Measurements from ENCODE around the gene KANSL3. TPM values are rescaled to one million over a fixed set of nuclear protein-coding genes. Genes with fewer than 3 reads are reported as not detected.

The KANSL3 gene
- total and polyA plus RNA-seq, 2 experiments from 2014 or later = 8.9 to 31.4 TPM

DNA sequence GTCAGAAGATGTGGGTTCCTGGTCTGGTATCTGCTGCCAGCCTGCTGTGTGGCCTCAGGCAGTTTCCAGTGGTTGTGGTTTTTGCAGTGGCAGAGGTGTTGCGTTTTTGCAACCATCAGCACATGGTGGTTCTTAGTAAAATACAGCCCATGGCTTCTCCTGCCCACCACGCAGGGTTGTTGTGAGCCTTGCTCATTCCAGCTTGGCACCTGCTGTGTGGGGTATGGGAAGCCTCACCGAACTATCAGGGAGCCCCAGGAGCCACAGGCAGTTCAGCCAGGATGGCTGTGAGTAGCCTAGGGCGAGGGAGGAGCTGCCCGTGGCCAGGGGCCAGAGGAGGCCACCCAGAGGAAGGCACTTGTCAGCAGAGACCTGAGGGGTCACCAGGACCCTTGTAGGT lies 91.8 kb downstream of the KANSL3 start (continued):
- TF ChIP-seq, protein P1, sequence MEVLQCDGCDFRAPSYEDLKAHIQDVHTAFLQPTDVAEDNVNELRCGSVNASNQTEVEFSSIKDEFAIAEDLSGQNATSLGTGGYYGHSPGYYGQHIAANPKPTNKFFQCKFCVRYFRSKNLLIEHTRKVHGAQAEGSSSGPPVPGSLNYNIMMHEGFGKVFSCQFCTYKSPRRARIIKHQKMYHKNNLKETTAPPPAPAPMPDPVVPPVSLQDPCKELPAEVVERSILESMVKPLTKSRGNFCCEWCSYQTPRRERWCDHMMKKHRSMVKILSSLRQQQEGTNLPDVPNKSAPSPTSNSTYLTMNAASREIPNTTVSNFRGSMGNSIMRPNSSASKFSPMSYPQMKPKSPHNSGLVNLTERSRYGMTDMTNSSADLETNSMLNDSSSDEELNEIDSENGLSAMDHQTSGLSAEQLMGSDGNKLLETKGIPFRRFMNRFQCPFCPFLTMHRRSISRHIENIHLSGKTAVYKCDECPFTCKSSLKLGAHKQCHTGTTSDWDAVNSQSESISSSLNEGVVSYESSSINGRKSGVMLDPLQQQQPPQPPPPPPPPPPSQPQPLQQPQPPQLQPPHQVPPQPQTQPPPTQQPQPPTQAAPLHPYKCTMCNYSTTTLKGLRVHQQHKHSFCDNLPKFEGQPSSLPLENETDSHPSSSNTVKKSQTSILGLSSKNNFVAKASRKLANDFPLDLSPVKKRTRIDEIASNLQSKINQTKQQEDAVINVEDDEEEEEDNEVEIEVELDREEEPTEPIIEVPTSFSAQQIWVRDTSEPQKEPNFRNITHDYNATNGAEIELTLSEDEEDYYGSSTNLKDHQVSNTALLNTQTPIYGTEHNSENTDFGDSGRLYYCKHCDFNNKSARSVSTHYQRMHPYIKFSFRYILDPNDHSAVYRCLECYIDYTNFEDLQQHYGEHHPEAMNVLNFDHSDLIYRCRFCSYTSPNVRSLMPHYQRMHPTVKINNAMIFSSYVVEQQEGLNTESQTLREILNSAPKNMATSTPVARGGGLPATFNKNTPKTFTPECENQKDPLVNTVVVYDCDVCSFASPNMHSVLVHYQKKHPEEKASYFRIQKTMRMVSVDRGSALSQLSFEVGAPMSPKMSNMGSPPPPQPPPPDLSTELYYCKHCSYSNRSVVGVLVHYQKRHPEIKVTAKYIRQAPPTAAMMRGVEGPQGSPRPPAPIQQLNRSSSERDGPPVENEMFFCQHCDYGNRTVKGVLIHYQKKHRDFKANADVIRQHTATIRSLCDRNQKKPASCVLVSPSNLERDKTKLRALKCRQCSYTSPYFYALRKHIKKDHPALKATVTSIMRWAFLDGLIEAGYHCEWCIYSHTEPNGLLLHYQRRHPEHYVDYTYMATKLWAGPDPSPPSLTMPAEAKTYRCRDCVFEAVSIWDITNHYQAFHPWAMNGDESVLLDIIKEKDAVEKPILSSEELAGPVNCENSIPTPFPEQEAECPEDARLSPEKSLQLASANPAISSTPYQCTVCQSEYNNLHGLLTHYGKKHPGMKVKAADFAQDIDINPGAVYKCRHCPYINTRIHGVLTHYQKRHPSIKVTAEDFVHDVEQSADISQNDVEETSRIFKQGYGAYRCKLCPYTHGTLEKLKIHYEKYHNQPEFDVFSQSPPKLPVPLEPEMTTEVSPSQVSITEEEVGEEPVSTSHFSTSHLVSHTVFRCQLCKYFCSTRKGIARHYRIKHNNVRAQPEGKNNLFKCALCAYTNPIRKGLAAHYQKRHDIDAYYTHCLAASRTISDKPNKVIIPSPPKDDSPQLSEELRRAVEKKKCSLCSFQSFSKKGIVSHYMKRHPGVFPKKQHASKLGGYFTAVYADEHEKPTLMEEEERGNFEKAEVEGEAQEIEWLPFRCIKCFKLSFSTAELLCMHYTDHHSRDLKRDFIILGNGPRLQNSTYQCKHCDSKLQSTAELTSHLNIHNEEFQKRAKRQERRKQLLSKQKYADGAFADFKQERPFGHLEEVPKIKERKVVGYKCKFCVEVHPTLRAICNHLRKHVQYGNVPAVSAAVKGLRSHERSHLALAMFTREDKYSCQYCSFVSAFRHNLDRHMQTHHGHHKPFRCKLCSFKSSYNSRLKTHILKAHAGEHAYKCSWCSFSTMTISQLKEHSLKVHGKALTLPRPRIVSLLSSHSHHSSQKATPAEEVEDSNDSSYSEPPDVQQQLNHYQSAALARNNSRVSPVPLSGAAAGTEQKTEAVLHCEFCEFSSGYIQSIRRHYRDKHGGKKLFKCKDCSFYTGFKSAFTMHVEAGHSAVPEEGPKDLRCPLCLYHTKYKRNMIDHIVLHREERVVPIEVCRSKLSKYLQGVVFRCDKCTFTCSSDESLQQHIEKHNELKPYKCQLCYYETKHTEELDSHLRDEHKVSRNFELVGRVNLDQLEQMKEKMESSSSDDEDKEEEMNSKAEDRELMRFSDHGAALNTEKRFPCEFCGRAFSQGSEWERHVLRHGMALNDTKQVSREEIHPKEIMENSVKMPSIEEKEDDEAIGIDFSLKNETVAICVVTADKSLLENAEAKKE (CRISPR knock-in tag; IDR thresholded peaks at IDR 0.05) = no peak
- no peak for TF ChIP-seq EZH2phosphoT487 (IDR thresholded peaks at IDR 0.05; ENCODE audit: unreplicated experiment)
- TF ChIP-seq EZH2 (IDR thresholded peaks at IDR 0.05; ENCODE audit: low read depth, unreplicated experiment) = no peak
- TF ChIP-seq, protein P2, sequence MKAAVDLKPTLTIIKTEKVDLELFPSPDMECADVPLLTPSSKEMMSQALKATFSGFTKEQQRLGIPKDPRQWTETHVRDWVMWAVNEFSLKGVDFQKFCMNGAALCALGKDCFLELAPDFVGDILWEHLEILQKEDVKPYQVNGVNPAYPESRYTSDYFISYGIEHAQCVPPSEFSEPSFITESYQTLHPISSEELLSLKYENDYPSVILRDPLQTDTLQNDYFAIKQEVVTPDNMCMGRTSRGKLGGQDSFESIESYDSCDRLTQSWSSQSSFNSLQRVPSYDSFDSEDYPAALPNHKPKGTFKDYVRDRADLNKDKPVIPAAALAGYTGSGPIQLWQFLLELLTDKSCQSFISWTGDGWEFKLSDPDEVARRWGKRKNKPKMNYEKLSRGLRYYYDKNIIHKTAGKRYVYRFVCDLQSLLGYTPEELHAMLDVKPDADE (IDR thresholded peaks at IDR 0.05) = no peak
- no peak for TF ChIP-seq CREB1 (CRISPR knock-in tag; IDR thresholded peaks at IDR 0.05; ENCODE audit: low read depth)

Other genes starting within 250 kb of the KANSL3 start
- gene NEURL3, start 133.0 kb downstream of the KANSL3 start, total RNA-seq (2014; rRNA removed; shearing (Covaris generic)) = not detected in 2 replicates
- gene NEURL3, start 133.0 kb downstream of the KANSL3 start, polyA plus RNA-seq (2016; fragmentation: Nextera tagmentation; extraction: Ambion mirVana) = 0.21 TPM in 1 of 2 replicates, not detected in the other
- gene ARID5A, start 101.6 kb downstream of the KANSL3 start, total RNA-seq (2014; rRNA removed; shearing (Covaris generic)) = 7.1 and 7.7 TPM in 2 replicates
- 5.5 and 5.9 TPM in 2 replicates for gene ARID5A, start 101.6 kb downstream of the KANSL3 start, polyA plus RNA-seq (2016; fragmentation: Nextera tagmentation; extraction: Ambion mirVana)
- gene FER1L5, start 4.5 kb upstream of the KANSL3 start, total RNA-seq (2014; rRNA removed; shearing (Covaris generic)) = 0.27 and 0.76 TPM in 2 replicates
- 0.07 and 0.18 TPM in 2 replicates for gene FER1L5, start 4.5 kb upstream of the KANSL3 start, polyA plus RNA-seq (2016; fragmentation: Nextera tagmentation; extraction: Ambion mirVana)
- gene LMAN2L, start 101.8 kb upstream of the KANSL3 start, total RNA-seq (2014; rRNA removed; shearing (Covaris generic)) = 15.8 and 16.7 TPM in 2 replicates
- gene LMAN2L, start 101.8 kb upstream of the KANSL3 start, polyA plus RNA-seq (2016; fragmentation: Nextera tagmentation; extraction: Ambion mirVana) = 10.5 and 11.8 TPM in 2 replicates
- gene CNNM4, start 122.6 kb upstream of the KANSL3 start, total RNA-seq (2014; rRNA removed; shearing (Covaris generic)) = 6.7 and 12.9 TPM in 2 replicates
- 2.5 and 2.9 TPM in 2 replicates for gene CNNM4, start 122.6 kb upstream of the KANSL3 start, polyA plus RNA-seq (2016; fragmentation: Nextera tagmentation; extraction: Ambion mirVana)
- gene CNNM3, start 178.0 kb upstream of the KANSL3 start, total RNA-seq (2014; rRNA removed; shearing (Covaris generic)) = 22.8 and 25.7 TPM in 2 replicates
- 5.3 and 7.7 TPM in 2 replicates for gene CNNM3, start 178.0 kb upstream of the KANSL3 start, polyA plus RNA-seq (2016; fragmentation: Nextera tagmentation; extraction: Ambion mirVana)
- gene ANKRD23, start 205.7 kb upstream of the KANSL3 start, total RNA-seq (2014; rRNA removed; shearing (Covaris generic)) = 4.0 and 6.5 TPM in 2 replicates
- 2.9 and 5.0 TPM in 2 replicates for gene ANKRD23, start 205.7 kb upstream of the KANSL3 start, polyA plus RNA-seq (2016; fragmentation: Nextera tagmentation; extraction: Ambion mirVana)
- gene ANKRD39, start 219.7 kb upstream of the KANSL3 start, total RNA-seq (2014; rRNA removed; shearing (Covaris generic)) = 17.5 and 18.3 TPM in 2 replicates
- 32.0 and 33.8 TPM in 2 replicates for gene ANKRD39, start 219.7 kb upstream of the KANSL3 start, polyA plus RNA-seq (2016; fragmentation: Nextera tagmentation; extraction: Ambion mirVana)
- gene SEMA4C, start 231.8 kb upstream of the KANSL3 start, total RNA-seq (2014; rRNA removed; shearing (Covaris generic)) = 69.7 and 80.7 TPM in 2 replicates
- gene SEMA4C, start 231.8 kb upstream of the KANSL3 start, polyA plus RNA-seq (2016; fragmentation: Nextera tagmentation; extraction: Ambion mirVana) = 15.4 and 16.8 TPM in 2 replicates